ENCODE measurements around the gene FAT3. TPM values are rescaled to one million over a fixed set of nuclear protein-coding genes. Genes with fewer than 3 reads are reported as not detected.

The FAT3 gene
- total RNA-seq, result 0.21 and 1.9 TPM in 2 replicates

DNA sequence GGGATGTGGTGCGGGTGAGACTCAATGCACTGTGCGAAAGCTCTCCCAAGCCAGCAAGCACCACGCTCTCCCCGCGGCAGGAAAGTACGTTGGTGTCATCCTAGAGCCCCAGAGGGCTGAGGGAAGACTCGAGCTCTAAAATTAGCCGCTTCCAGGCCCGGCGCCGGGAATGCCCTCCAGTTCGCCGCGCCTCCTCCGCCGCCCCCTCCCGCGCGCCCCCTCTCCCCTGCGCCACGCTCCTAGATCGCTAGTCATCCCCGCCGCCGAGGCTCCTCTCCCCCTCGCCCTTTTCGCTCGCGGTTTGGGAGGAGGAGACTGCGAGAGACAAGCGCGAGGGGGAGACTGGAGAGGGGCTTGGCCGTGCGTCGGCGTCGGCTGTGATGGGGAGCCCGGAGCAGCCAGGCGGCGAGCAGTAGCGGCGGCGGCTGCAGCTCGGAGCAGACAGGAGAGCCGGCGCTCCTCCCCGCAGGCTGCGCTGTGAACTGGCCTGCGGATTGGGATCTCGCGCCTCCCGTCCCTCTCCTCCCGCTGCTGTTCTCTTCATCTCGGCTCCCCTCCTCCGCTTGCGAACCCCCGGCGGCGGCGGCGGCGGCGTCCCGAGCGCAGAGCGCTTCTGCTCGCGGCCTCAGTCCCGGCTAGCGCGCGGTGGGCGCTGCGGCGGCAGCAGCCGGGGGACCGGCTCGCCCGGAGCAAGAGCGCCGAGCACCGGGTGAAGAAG, at the start of gene FAT3:
Gene FAT3, plus strand, starts transcription at position 412 of the 718 bp plus-strand sequence. CDS start 127,295 bp downstream, outside the sequence.

Measured in tracheal epithelial cell (primary cell).